Aorta (tissue), 5 donors: ENCODE results near the gene WDR38. TPM values are rescaled to one million over a fixed set of nuclear protein-coding genes. Genes with fewer than 3 reads are reported as not detected.

Experiments used
- ATAC-seq: fragments of 200-7000 bp; cut with Tn5 transposase; one replicate; pipeline ENCODE4 v1.9.1; 2022; ENCODE audit warnings: moderate library complexity; ENCODE audit not compliant: low FRiP score
- DNase-seq, 2 donors: peaks; one replicate each; pipeline ENCODE4 v3.0.0-alpha.2; 2020
- H3K27ac ChIP-seq, 2 donors: one replicate each; pipeline ENCODE4 v1.5.1; 2013; ENCODE audit warnings: low read length in 2 of 2, mild to moderate bottlenecking in 2 of 2, moderate library complexity in 2 of 2, control low read depth in 1 of 2, inconsistent platforms in 1 of 2, low read depth in 1 of 2
- H3K27me3 ChIP-seq, 2 donors: one replicate each; pipeline ENCODE4 v1.6.1; 2013; ENCODE audit warnings: control low read depth in 1 of 2, low read length in 1 of 2, mild to moderate bottlenecking in 1 of 2, moderate library complexity in 1 of 2; ENCODE audit not compliant: insufficient read depth in 2 of 2, control insufficient read depth in 1 of 2
- H3K36me3 ChIP-seq, 2 donors: one replicate each; pipeline ENCODE4 v1.6.1; 2013; ENCODE audit warnings: control low read depth in 1 of 2, low read length in 1 of 2, mild to moderate bottlenecking in 1 of 2; ENCODE audit not compliant: insufficient read depth in 2 of 2, control insufficient read depth in 1 of 2
- H3K4me1 ChIP-seq, 2 donors: one replicate each; pipeline ENCODE4 v1.6.1; 2013; ENCODE audit warnings: low read length in 2 of 2, control low read depth in 1 of 2, mild to moderate bottlenecking in 1 of 2, moderate library complexity in 1 of 2; ENCODE audit not compliant: insufficient read depth in 2 of 2, control insufficient read depth in 1 of 2
- H3K4me3 ChIP-seq, 2 donors: one replicate each; pipeline ENCODE4 v1.5.1; 2013; ENCODE audit warnings: low read length in 2 of 2, control low read depth in 1 of 2, mild to moderate bottlenecking in 1 of 2
- H3K9me3 ChIP-seq: one replicate; pipeline ENCODE4 v1.6.1; 2013; ENCODE audit warnings: mild to moderate bottlenecking, low read length; ENCODE audit not compliant: control insufficient read depth
- WGBS, 2 donors: extraction: QIAGEN DNeasy Blood & Tissue Kit; methylation state at CpG; one replicate each; pipeline ENCODE4 v1.1.7; 2013; 5-methylcytosine and 5-hydroxymethylcytosine counted together
- intact Hi-C, 2 donors: fragments of 100-400 bp; cut with DNase I; formaldehyde crosslinking; loops; one replicate each; pipeline versions ENCODE4 v1.14.2 to v1.15.0; 2022
- polyA plus RNA-seq, 2 donors: library from polyadenylated mRNA; stranded (reverse); fragments of 200-250 nt; gene quantifications; one replicate each; pipeline ENCODE4 v1.2.3, GENCODE V29; 2013
- total RNA-seq, 2 donors: library from RNA; stranded (reverse); fragmentation: NEBNext Ultra II Directional; extraction: Animal tissue kit (Norgen Biotek cat#: 25700); gene quantifications; one replicate each; pipeline ENCODE4 v1.2.1, GENCODE V29; 2021
- donor health status: healthy with polysubstance abuse.
- donor health status: Bipolar disorder and iron deficiency.
- donor health status: DM: no; HTN: no; CAD: no.
- donor health status: DM: no; HTN: no; CAD: no.
- donor health status: DM: yes; HTN: yes; CAD: no.

WDR38 gene
- total and polyA plus RNA-seq, 4 donors, result 0.74 to 0.75 TPM; not detected in 2

DNA sequence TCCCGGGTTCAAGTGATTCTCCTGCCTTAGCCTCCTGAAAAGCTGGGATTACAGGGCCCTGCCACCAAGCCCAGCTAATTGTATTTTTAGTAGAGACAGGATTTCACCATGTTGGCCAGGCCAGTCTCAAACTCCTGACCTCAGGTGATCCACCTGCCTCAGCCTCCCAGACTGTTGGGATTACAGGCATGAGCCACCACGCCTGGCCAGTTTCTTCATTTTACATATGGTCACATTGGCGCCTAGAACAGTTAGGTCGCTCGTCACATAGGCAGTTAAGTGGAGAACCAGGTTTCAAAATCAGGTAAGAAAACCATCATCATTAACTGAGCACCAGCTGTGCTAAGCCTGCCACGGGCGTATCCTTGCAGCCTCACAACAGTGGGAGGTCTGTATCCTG is 40.2 kb upstream of the WDR38 start:
- no peak for ATAC-seq
- Histone ChIP-seq H3K27me3 (no peaks in the 10 kb centered on the region), H3K4me3 (no peak overlapping the region), H3K27ac (no peak overlapping the region), H3K36me3 (no peaks in the 10 kb centered on the region), H3K4me1 (no peaks in the 10 kb centered on the region), H3K9me3 (no peaks in the 10 kb centered on the region)
- intact Hi-C loops, result no loop called here
- no peak for DNase-seq
- 94 to 95% methylated on average over 7 of the region's 7 CpGs for WGBS, 2 donors

GRCh38 chr9:124813501-124814163 is 39.6 kb upstream of the WDR38 start:
- H3K27ac ChIP-seq, result no peak overlapping the region
- intact Hi-C loops, result no loop called here
- H3K36me3 ChIP-seq, result no peaks in the 10 kb centered on the region
- DNase-seq, result peak in 1 of 2 donors; percentile 17
- H3K9me3 ChIP-seq, result no peaks in the 10 kb centered on the region
- H3K27me3 ChIP-seq, result no peaks in the 10 kb centered on the region
- H3K4me3 ChIP-seq, result no peak overlapping the region
- no peak for ATAC-seq
- no peaks in the 10 kb centered on the region for H3K4me1 ChIP-seq
- WGBS, 2 donors, result 75 to 81% methylated on average over 11 of the region's 11 CpGs

DNA sequence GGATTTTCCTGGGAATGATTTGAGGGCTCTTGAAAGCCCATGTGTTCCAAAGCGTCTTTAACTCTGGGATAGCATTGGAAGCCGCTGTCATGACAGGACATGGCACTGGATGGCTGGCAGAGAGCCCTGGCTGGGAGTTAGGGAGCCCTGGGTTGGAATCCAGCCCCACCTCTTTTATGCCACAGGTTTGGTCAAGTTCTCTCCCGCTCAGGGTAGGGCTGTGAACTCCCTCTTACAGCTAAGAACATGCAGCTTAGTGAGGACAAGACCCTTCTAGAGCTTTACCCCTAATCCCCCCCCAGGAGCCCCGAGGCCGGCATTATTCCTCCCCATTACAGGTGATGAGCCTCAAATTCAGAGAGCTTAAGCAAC is 39.1 kb upstream of the WDR38 start:
- 81 to 87% methylated on average over 5 of the region's 5 CpGs for WGBS, 2 donors
- H3K27ac ChIP-seq, result no peak overlapping the region
- peak in 1 of 2 donors; percentile 18 for DNase-seq
- no peaks in the 10 kb centered on the region for H3K4me1 ChIP-seq
- no peaks in the 10 kb centered on the region for H3K27me3 ChIP-seq
- no peak for ATAC-seq
- H3K36me3 ChIP-seq, result no peaks in the 10 kb centered on the region
- intact Hi-C loops, result no loop called here
- H3K4me3 ChIP-seq, result no peak overlapping the region
- H3K9me3 ChIP-seq, result no peaks in the 10 kb centered on the region

DNA sequence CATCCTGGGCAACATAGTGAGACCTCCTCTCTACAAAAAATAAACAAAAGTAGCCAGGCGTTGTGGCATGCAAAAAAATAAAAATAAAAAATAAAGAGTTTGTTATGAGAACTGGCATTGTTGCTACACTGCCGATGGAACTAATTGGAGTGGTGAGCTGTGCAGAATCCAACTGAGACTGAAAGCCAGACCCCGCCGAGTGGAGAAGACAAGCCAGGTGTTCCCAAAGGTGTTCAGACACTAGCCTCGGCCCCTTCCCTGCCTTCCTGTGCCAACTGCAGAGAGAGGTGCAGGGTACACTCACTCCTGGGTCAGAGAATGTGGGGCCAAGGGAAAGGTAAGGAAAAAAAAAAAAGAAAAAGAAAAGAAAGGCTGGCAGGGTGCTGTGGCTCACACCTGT is 37.7 kb upstream of the WDR38 start:
- no peak overlapping the region for H3K4me3 ChIP-seq
- ATAC-seq, result no peak

GRCh38 chr9:124818431-124819281 is 34.6 kb upstream of the WDR38 start:
- 45 to 51% methylated on average over 18 of the region's 18 CpGs for WGBS, 2 donors
- peak in 1 of 2 donors; percentile 33 for DNase-seq
- H3K9me3 ChIP-seq, result no peaks in the 10 kb centered on the region
- no peaks in the 10 kb centered on the region for H3K27me3 ChIP-seq
- no peak overlapping the region for H3K4me3 ChIP-seq
- peak; percentile 40 for ATAC-seq
- H3K4me1 ChIP-seq, result no peaks in the 10 kb centered on the region
- intact Hi-C loops, result no loop called here
- no peak overlapping the region for H3K27ac ChIP-seq
- H3K36me3 ChIP-seq, result no peaks in the 10 kb centered on the region

More for the DNA sequence above, 37.7 kb upstream of the WDR38 start:
- no peak overlapping the region for H3K27ac ChIP-seq
- H3K9me3 ChIP-seq, result no peaks in the 10 kb centered on the region
- intact Hi-C loops, result no loop called here
- peak in 1 of 2 donors; percentile 24 for DNase-seq
- H3K36me3 ChIP-seq, result no peaks in the 10 kb centered on the region
- no peaks in the 10 kb centered on the region for H3K4me1 ChIP-seq
- H3K27me3 ChIP-seq, result no peaks in the 10 kb centered on the region
- 88 to 91% methylated on average over 5 of the region's 5 CpGs for WGBS, 2 donors

DNA sequence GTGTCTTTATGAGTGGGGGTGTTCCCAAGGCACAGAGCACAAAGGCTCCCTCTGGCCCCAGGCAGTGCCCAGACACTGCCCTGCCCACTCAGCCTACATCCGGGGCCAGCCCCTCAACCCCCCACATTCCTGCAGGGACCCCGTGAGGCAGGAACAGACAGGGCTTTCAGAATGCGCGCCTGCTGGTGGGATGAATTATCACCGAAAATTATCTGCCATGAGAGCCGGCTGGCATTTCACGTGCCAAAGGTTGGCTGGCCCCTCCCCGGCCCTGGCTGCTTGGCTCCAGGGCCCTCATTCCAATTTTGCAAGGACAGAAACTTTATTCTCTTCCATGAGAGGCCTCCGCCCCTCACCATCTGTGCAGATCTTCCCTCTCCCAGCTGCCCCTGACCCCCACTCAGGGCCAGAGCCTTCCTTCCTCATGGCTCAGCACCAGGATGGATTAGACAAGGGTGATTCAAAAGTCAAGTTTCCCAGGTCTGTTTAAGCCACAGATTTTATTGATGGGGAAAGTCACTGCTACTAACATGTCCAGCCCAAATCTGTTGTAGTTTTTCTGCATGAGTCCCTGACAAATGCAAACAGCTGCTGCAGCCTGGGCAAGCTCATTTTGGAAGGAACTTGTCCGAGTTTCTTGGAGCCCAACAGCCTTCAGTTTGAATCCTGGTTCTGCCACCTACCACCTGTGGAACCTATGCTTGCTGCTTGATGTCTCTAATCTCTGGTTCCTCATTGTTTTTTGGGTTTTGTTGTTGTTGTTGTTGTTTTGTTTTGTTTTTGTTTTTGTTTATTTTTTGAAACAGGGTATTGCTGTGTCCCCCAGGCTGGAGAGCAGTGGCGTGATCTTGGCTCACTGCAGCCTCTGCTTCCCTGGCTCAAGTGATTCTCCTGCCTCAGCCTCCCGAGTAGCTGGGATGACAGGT is 32.3 kb upstream of the WDR38 start:
- intact Hi-C loops, result no loop called here
- H3K4me3 ChIP-seq, result no peak overlapping the region

DNA sequence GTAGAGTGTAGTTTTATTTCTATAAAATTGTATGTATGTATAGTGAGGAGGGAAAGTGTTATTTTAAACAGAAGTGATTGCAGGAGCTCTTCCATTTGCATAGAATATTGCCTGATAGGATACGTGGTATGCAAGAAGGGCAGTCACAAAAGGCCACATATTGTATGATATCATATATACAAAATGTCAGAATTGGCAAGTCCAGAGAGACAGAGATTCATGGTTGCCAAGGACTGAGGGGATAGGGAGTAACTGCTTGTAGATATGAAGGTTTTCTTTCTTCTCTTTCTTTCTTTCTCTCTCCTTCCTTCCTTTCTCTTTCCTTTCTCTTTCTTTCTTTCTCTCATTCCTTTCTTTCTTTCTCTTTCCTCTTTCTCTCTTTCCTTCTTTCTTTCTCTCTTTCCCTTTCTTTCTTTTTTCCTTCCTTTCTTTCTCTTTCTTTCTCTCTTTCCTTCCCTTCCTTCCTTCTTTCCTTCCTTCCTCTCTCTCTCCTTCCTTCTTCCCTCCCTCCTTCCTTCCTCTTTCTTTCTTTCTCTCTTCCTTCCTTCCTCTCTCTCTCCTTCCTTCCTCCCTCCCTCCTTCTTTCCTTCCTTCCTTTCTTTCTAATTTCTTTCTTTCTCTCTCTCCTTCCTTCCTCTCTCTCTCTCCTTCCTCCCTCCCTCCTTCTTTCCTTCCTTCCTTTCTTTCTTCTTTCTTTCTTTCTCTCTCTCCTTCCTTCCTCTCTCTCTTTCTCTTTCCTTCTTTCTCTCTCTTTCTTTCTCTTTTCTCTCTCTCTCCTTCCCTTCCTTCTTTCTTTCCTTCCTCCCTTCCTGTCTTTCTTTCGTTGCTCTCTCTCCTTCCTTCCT is 24.5 kb upstream of the WDR38 start:
- Histone ChIP-seq H3K27ac (no peak overlapping the region), H3K9me3 (no peaks in the 10 kb centered on the region), H3K27me3 (no peaks in the 10 kb centered on the region), H3K4me1 (no peaks in the 10 kb centered on the region), H3K36me3 (no peaks in the 10 kb centered on the region), H3K4me3 (no peak overlapping the region)
- WGBS, 2 donors, result 24 to 25% methylated on average over 2 of the region's 2 CpGs
- DNase-seq, result no peak
- ATAC-seq, result no peak
- intact Hi-C loops, result no loop called here

More for the DNA sequence above, 32.3 kb upstream of the WDR38 start:
- Histone ChIP-seq H3K27ac (no peak overlapping the region), H3K36me3 (no peaks in the 10 kb centered on the region), H3K27me3 (no peaks in the 10 kb centered on the region), H3K9me3 (no peaks in the 10 kb centered on the region), H3K4me1 (no peaks in the 10 kb centered on the region)
- DNase-seq (peak in 1 of 2 donors; percentile 24), ATAC-seq (no peak)
- 71 to 74% methylated on average over 12 of the region's 12 CpGs for WGBS, 2 donors

GRCh38 chr9:124829334-124829669 is 24.0 kb upstream of the WDR38 start:
- WGBS, 2 donors, result 27 to 33% methylated on average over 5 of the region's 5 CpGs
- H3K27ac ChIP-seq, result no peak overlapping the region
- ATAC-seq (no peak), DNase-seq (no peak)
- no peaks in the 10 kb centered on the region for H3K36me3 ChIP-seq
- H3K4me3 ChIP-seq, result no peak overlapping the region
- H3K4me1 ChIP-seq, result no peaks in the 10 kb centered on the region
- no peaks in the 10 kb centered on the region for H3K9me3 ChIP-seq
- H3K27me3 ChIP-seq, result no peaks in the 10 kb centered on the region
- intact Hi-C loops, result no loop called here
